Measurements from ENCODE around the gene RAPGEF4. TPM values are rescaled to one million over a fixed set of nuclear protein-coding genes. Genes with fewer than 3 reads are reported as not detected.

The RAPGEF4 gene
- total RNA-seq, 1 experiment from 2014 or later: not detected

DNA sequence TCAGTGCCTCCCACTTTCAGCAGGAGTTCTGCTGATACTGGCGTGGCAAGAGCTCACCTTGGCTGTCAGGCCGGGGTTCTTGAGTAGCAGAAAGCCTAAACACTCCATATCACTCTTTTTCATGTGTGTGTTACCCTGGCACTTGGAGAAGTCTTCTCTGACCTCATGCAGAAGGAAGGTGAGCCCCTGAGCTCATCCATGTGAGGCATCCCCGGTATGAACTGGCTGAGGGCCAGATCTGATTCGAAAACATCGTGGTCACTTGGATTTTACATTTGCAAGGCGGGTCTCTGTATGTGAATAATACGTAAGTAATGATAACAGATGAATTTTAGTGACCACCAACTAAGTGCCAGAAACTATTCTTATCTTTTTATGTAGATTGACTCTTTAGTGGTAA lies 93.6 kb downstream of the RAPGEF4 start:
- no peak for DNase-seq (ENCODE audit: unreplicated experiment)
- no TSS peak for BruUV-seq (replicated peaks)
- Mint-ChIP-seq H3K4me3 (ENCODE audit: unreplicated experiment) (no peak overlapping the region), H3K36me3 (ENCODE audit: insufficient read depth, unreplicated experiment) (no peaks in the 10 kb centered on the region), H3K4me1 (ENCODE audit: insufficient read depth, unreplicated experiment) (peaks cover 5% of the 10 kb centered on the region), H3K27ac (ENCODE audit: low read depth, unreplicated experiment) (no peak overlapping the region), H3K27me3 (ENCODE audit: insufficient read depth, unreplicated experiment) (no peaks in the 10 kb centered on the region), H3K9me3 (ENCODE audit: unreplicated experiment) (no peaks in the 10 kb centered on the region)
- intact Hi-C loops (cut with micrococcal nuclease): no loop called here
- ChIA-PET POLR2A (interaction anchor here (0.5 kb wide), 1 partner anchor 825 kb away, joined by 3 read pairs; no protein-coding TSS in a partner anchor), CTCF (interaction anchor here (0.5 to 1.5 kb wide), 4 partner anchors 23 to 1549 kb away, joined by 3 to 13 read pairs (median 4); no protein-coding TSS in a partner anchor)
- TF ChIP-seq, protein P1, sequence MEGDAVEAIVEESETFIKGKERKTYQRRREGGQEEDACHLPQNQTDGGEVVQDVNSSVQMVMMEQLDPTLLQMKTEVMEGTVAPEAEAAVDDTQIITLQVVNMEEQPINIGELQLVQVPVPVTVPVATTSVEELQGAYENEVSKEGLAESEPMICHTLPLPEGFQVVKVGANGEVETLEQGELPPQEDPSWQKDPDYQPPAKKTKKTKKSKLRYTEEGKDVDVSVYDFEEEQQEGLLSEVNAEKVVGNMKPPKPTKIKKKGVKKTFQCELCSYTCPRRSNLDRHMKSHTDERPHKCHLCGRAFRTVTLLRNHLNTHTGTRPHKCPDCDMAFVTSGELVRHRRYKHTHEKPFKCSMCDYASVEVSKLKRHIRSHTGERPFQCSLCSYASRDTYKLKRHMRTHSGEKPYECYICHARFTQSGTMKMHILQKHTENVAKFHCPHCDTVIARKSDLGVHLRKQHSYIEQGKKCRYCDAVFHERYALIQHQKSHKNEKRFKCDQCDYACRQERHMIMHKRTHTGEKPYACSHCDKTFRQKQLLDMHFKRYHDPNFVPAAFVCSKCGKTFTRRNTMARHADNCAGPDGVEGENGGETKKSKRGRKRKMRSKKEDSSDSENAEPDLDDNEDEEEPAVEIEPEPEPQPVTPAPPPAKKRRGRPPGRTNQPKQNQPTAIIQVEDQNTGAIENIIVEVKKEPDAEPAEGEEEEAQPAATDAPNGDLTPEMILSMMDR (IDR thresholded peaks at IDR 0.05; ENCODE audit: unreplicated experiment): no peak

DNA sequence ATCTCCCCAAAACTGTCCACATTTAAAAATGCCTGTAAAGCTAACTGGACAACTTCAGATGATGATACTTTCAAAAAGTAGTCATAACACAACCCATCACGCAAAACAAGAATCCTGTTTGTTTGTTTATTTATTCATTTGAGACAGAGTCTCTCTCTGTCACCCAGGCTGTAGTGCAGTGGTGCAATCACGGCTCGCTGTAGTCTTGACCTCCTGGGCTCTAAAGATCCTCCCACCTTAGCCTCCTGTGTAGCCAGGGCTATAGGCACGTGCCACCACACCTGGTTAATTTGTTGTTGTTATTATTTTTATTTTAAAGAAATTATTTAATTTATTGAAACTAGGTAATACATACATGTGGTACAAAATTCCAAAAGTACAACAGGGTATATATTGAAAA lies 94.8 kb downstream of the RAPGEF4 start:
- DNase-seq (ENCODE audit: unreplicated experiment): no peak
- BruUV-seq (replicated peaks): no TSS peak
- TF ChIP-seq, protein P1 (IDR thresholded peaks at IDR 0.05; ENCODE audit: unreplicated experiment): no peak
- no peaks in the 10 kb centered on the region for H3K36me3 Mint-ChIP-seq (ENCODE audit: insufficient read depth, unreplicated experiment)
- no peak overlapping the region for H3K4me3 Mint-ChIP-seq (ENCODE audit: unreplicated experiment)
- H3K27ac Mint-ChIP-seq (ENCODE audit: low read depth, unreplicated experiment): no peak overlapping the region
- H3K27me3 Mint-ChIP-seq (ENCODE audit: insufficient read depth, unreplicated experiment): no peaks in the 10 kb centered on the region
- H3K9me3 Mint-ChIP-seq (ENCODE audit: unreplicated experiment): no peaks in the 10 kb centered on the region
- intact Hi-C loops (cut with micrococcal nuclease): no loop called here
- ChIA-PET POLR2A (interaction anchor here (0.7 kb wide), 1 partner anchor 10 kb away, joined by 3 read pairs; no protein-coding TSS in a partner anchor), CTCF (interaction anchor here (0.9 to 1.5 kb wide), 3 partner anchors 17 to 102 kb away, joined by 3 to 13 read pairs (median 5); no protein-coding TSS in a partner anchor)
- H3K4me1 Mint-ChIP-seq (ENCODE audit: insufficient read depth, unreplicated experiment): peaks cover 5% of the 10 kb centered on the region

DNA sequence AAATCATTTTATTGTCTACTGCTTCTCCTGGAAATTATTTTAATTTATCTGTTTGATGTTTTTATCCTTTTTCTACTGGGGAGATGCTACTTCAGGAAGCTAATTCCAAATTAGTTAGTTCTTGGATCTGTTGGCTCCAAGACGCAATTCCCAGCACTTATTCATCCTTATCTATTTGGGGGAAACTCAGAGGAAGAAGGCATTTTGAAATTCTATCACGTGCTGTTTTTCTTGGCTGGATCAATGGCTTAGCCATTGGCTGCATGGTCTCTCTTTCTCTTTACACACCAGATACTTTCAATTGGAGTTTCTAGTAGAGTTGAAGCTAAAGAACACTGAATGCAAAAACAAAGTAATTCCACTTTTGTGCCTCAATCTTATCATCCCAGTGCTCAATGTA lies 98.3 kb downstream of the RAPGEF4 start:
- no peaks in the 10 kb centered on the region for H3K27me3 Mint-ChIP-seq (ENCODE audit: insufficient read depth, unreplicated experiment)
- intact Hi-C loops (cut with micrococcal nuclease): no loop called here
- CTCF ChIA-PET: interaction anchor here (1.2 to 1.4 kb wide), 2 partner anchors 27 to 99 kb away, joined by 4 to 5 read pairs; no protein-coding TSS in a partner anchor
- no peak overlapping the region for H3K27ac Mint-ChIP-seq (ENCODE audit: low read depth, unreplicated experiment)
- H3K36me3 Mint-ChIP-seq (ENCODE audit: insufficient read depth, unreplicated experiment): no peaks in the 10 kb centered on the region
- H3K4me1 Mint-ChIP-seq (ENCODE audit: insufficient read depth, unreplicated experiment): peaks cover 20% of the 10 kb centered on the region
- peaks cover 6% of the 10 kb centered on the region for H3K9me3 Mint-ChIP-seq (ENCODE audit: unreplicated experiment)
- TF ChIP-seq, protein P1 (IDR thresholded peaks at IDR 0.05; ENCODE audit: unreplicated experiment): no peak
- no peak overlapping the region for H3K4me3 Mint-ChIP-seq (ENCODE audit: unreplicated experiment)
- no peak for DNase-seq (ENCODE audit: unreplicated experiment)
- POLR2A ChIA-PET: interaction anchor here (0.6 kb wide), 1 partner anchor 120 kb away, joined by 5 read pairs; no protein-coding TSS in a partner anchor
- no TSS peak for BruUV-seq (replicated peaks)

DNA sequence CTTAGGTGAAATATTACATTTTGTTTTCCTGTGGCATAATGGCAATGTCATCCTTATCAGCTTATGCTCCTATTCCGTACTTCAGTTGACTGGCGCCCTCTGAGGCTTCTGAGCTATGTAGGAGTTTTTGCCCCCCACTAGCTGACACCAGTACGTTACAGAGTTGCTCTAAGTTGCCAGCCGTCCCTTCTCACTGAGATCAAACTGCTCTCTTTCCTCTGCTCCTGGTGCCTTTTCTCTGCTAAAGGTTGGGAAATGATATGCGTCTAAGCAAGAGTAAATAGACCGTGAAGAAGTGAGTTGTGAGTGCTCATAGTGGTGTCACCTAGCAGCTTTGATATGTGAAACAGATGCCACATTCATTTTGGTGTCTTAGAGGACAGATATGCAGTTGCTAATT lies 99.2 kb downstream of the RAPGEF4 start:
- Mint-ChIP-seq H3K36me3 (ENCODE audit: insufficient read depth, unreplicated experiment) (no peaks in the 10 kb centered on the region), H3K4me1 (ENCODE audit: insufficient read depth, unreplicated experiment) (peaks cover 15% of the 10 kb centered on the region), H3K4me3 (ENCODE audit: unreplicated experiment) (no peak overlapping the region), H3K27me3 (ENCODE audit: insufficient read depth, unreplicated experiment) (no peaks in the 10 kb centered on the region), H3K27ac (ENCODE audit: low read depth, unreplicated experiment) (no peak overlapping the region), H3K9me3 (ENCODE audit: unreplicated experiment) (peaks cover 6% of the 10 kb centered on the region)
- no peak for DNase-seq (ENCODE audit: unreplicated experiment)
- intact Hi-C loops (cut with micrococcal nuclease): no loop called here
- TF ChIP-seq, protein P1 (IDR thresholded peaks at IDR 0.05; ENCODE audit: unreplicated experiment): no peak
- ChIA-PET POLR2A (interaction anchor here (0.5 to 1.3 kb wide), 3 partner anchors 9 to 1780 kb away, joined by 3 to 4 read pairs (median 3); no protein-coding TSS in a partner anchor), CTCF (interaction anchor here (1.2 to 1.4 kb wide), 2 partner anchors 28 to 98 kb away, joined by 4 to 5 read pairs; no protein-coding TSS in a partner anchor)
- BruUV-seq (replicated peaks): no TSS peak

Data from MCF 10A (cell line).